ENCODE measurements around the gene RNF157.
"Not testable (repeated sequence)": the region's sequence is repeated elsewhere in the genome, so short reads cannot be mapped to it uniquely, and the experiment has no call there.

RNF157 gene

DNA sequence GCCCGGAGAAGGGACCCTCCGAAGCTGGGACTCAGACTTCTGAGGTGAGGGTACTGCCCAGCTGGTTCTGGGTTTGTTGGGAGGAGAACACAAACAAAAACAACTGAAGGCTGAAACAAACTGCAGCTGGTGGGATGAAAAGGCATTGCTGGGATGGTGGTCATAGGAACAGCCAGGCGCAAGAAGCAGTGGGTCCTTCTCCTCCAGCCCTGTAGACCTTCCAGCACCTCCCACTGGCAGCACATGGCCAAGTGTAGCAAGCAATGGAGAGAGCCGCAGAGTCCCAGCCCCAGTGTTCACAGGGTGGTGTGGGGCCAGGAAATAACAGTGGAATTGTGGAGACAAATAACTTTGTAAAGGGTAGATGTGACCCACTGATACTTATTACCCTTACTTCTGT is 50.6 kb downstream of the RNF157 start:
- no peak for DNase-seq (ENCODE audit: low read depth in 2 of 2)

GRCh38 chr17:76189247-76189646 is 51.0 kb downstream of the RNF157 start:
- no peak for DNase-seq (ENCODE audit: low read depth in 2 of 2)

DNA sequence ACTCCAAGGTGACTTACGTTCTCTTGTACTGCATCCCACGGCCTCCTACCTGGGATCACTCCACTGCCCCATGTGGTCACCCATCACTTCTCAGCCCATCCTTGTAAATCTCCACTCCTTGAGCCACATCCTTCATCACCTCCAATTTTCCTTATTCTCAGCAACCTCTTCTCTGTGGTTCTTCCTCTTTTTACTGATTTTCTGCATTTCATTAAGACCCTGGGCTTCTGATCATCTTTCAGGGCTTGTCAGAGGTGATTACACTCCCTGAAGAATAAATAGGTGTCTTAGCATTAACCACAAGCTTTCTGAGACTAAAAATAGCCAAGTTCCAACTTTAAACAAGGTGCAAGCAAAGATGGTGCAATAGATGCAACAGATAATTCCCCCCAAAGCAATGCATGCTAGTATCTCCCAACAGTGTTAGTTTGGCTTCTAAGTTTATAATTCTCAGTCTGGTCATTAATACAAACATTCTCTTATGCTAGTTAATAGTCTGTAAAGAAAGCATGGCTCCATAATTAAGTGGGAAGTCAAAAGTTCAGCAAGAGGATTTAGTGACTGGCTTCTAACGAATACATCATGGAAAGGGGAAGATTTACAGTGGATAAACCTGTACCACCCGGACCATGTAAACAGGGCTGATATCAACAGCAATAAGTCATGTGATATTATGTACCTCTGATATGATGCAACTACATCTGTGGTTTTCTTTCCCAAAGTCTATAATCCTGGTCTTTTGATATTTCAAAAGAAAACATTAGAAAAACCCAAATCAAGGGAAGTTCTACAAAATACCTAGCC is 51.9 kb downstream of the RNF157 start:
- no peak for DNase-seq (ENCODE audit: low read depth in 2 of 2)

GRCh38 chr17:76186774-76187173 is 53.5 kb downstream of the RNF157 start:
- DNase-seq (ENCODE audit: low read depth in 2 of 2): not testable (repeated sequence)

DNA sequence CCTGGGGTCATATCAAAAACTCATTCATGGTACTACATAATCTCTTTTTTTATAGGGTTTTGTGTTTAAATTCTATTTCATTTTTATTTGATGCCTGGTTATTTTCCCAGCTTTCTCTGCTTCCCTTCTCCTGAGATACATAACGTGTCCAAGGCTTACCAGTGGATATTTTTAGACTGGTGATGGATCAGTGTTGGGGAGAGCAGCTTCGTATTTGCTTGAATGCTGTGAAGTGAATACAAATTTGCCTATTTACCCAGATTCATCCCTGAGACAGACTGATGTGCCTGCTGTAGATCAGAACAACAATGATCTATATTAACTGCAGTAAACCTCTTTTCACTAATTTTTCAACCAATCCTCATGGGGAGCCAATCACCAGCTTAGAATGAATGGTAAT is 56.0 kb downstream of the RNF157 start:
- DNase-seq (ENCODE audit: low read depth in 2 of 2): no peak

GRCh38 chr17:76182016-76182764 is 58.1 kb downstream of the RNF157 start:
- peak; percentile 79 to 86 for DNase-seq (ENCODE audit: low read depth in 2 of 2)

DNA sequence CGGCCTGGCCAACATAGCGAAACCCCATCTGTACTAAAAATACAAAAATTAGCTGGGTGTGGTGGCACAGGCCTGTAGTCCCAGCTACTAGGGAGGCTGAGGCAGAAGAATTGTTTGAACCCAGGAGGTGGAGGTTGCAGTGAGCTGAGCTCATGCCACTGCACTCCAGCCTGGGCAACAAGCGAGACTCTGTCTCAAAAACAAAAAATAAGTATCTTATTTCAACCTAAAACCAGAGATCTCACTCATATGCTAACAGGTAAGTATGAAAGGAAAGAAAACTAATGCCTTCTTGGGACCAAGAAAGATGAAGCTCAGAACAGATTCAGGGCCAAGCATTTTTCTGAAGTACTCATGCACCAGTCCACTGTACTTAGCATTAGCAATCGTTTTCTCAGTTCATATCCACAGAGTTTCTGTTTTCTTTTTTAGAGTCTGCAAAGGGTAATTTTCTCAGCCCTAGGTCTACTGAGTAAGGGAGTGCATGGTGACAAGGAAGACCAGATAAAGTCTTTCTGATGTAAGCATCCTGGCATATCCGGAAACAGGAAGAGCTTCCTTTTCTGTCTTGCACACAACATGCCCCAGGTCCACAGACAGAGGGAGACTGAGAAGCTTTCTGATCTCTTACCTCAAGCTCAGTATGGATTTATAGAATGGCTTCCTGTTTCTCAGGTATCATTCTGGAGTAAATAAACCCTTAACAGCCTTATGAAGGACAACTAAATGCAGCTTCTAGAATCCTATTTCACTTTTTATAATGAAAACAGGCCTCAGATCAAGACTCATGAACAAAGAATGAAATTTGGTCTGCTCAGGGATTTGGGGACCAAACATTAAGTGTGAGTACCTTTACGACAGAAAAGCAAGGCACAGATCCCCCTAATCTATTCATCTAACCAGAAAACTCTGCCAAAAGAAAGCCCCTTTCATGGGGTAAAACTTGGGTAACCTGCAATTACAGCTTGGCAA is 60.5 kb downstream of the RNF157 start:
- DNase-seq (ENCODE audit: low read depth in 2 of 2): no peak

- DNase-seq (ENCODE audit: low read depth in 2 of 2): no peak
Observed at GRCh38 chr17:76178124-76178523, 62.2 kb downstream of the RNF157 start.

GRCh38 chr17:76176701-76177574 is 63.4 kb downstream of the RNF157 start:
- DNase-seq (ENCODE audit: low read depth in 2 of 2): no peak

- no peak for DNase-seq (ENCODE audit: low read depth in 2 of 2)
Observed at GRCh38 chr17:76174037-76174436, 66.3 kb downstream of the RNF157 start.

GRCh38 chr17:76173474-76173873 is 66.8 kb downstream of the RNF157 start:
- no peak for DNase-seq (ENCODE audit: low read depth in 2 of 2)

- DNase-seq (ENCODE audit: low read depth in 2 of 2): no peak
Observed at GRCh38 chr17:76171706-76172105, 68.6 kb downstream of the RNF157 start.

GRCh38 chr17:76170114-76170513 is 70.2 kb downstream of the RNF157 start:
- DNase-seq (ENCODE audit: low read depth in 2 of 2): no peak

- no peak for DNase-seq (ENCODE audit: low read depth in 2 of 2)
Observed at GRCh38 chr17:76166906-76167305, 73.4 kb downstream of the RNF157 start.

DNA sequence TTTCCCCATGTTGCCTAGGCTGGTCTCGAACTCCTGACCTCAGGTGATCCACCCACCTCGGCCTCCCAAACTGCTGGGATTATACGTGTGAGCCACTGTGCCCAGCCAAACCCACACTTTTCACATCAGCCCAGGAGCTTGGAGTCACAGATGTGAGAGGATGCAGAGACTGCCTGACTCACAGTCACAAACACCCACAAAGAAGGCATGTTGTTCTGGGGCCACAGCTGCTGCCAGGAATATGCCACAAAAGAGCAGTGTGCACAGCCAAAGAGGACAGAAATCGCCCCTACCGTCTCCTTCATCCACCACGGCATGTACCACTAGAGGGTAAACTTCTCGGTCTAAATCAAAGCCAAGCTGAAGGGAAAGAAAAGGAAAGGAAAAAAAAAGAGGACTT is 74.1 kb downstream of the RNF157 start:
- no peak for DNase-seq (ENCODE audit: low read depth in 2 of 2)

DNA sequence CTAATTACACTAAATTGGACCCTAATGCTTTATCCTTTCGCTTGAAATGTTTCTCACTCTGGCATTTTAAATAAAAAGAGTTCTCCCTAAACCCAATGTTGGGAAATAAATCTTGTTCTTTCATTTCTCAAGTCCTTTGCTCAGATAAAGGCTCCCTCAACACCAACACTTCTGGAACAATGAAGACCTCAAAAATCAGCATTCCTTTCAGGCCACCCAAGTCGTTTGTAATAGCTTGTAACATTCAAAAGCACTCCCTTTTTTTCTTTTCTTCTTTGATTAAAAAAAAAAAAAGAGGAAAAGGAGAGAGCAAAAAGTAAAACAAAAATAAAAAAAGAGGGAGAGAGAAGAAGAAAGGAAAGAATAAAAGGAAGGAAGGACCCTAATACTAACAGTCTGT is 76.0 kb downstream of the RNF157 start:
- no peak for DNase-seq (ENCODE audit: low read depth in 2 of 2)

GRCh38 chr17:76163919-76164318 is 76.4 kb downstream of the RNF157 start:
- no peak for DNase-seq (ENCODE audit: low read depth in 2 of 2)

- DNase-seq (ENCODE audit: low read depth in 2 of 2): no peak
Observed at GRCh38 chr17:76161619-76162266, 78.5 kb downstream of the RNF157 start.

- DNase-seq (ENCODE audit: low read depth in 2 of 2): no peak
Observed at GRCh38 chr17:76160896-76161528, 79.3 kb downstream of the RNF157 start.

DNA sequence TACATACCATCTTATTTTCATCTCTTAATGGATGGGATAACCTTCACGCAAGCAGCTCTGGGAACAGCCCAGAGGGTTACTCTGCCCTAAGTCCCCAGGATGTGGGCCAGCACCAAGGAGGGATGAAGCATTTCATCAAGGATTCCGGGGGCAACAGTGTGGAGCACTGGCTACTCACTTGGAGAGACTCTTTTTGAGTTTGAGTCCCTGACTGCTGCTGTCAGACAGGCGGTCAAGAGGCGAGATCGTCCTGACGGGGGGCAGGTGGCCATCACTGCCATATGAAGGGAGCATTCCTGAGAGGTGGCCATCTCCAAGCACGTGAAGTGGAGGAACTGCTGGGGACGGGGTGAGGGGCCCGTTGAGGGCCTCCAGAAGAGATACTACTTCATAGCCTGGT is 81.1 kb downstream of the RNF157 start:
- DNase-seq (ENCODE audit: low read depth in 2 of 2): no peak
